ENCODE results near the gene MUC5B.
"Not testable (repeated sequence)": the region's sequence is repeated elsewhere in the genome, so short reads cannot be mapped to it uniquely, and the experiment has no call there.

Gene MUC5B

GRCh38 chr11:1266976-1267375 lies 44.1 kb downstream of the MUC5B start:
- not testable (repeated sequence) for DNase-seq (ENCODE audit: low read depth in 2 of 2)

- DNase-seq (ENCODE audit: low read depth in 2 of 2) = no peak
Observed at GRCh38 chr11:1267441-1268100, 44.7 kb downstream of the MUC5B start.

GRCh38 chr11:1269957-1270356 lies 47.1 kb downstream of the MUC5B start:
- no peak for DNase-seq (ENCODE audit: low read depth in 2 of 2)

- no peak for DNase-seq (ENCODE audit: low read depth in 2 of 2)
Observed at GRCh38 chr11:1270476-1270875, 47.6 kb downstream of the MUC5B start.

- DNase-seq (ENCODE audit: low read depth in 2 of 2) = no peak
Observed at GRCh38 chr11:1271002-1271401, 48.1 kb downstream of the MUC5B start.

- DNase-seq (ENCODE audit: low read depth in 2 of 2) = no peak
Observed at GRCh38 chr11:1271406-1271805, 48.5 kb downstream of the MUC5B start.

- DNase-seq (ENCODE audit: low read depth in 2 of 2) = no peak
Observed at GRCh38 chr11:1271927-1272326, 49.1 kb downstream of the MUC5B start.

- DNase-seq (ENCODE audit: low read depth in 2 of 2) = no peak
Observed at GRCh38 chr11:1272531-1272930, 49.7 kb downstream of the MUC5B start.

GRCh38 chr11:1274501-1274900 lies 51.6 kb downstream of the MUC5B start:
- DNase-seq (ENCODE audit: low read depth in 2 of 2) = no peak

GRCh38 chr11:1275021-1275420 lies 52.2 kb downstream of the MUC5B start:
- no peak for DNase-seq (ENCODE audit: low read depth in 2 of 2)

GRCh38 chr11:1276041-1276790 lies 53.4 kb downstream of the MUC5B start:
- no peak for DNase-seq (ENCODE audit: low read depth in 2 of 2)

- DNase-seq (ENCODE audit: low read depth in 2 of 2) = no peak
Observed at GRCh38 chr11:1276866-1277615, 54.2 kb downstream of the MUC5B start.

GRCh38 chr11:1277936-1278512 lies 55.2 kb downstream of the MUC5B start:
- DNase-seq (ENCODE audit: low read depth in 2 of 2) = no peak

- DNase-seq (ENCODE audit: low read depth in 2 of 2) = no peak
Observed at GRCh38 chr11:1278766-1279673, 56.2 kb downstream of the MUC5B start.

GRCh38 chr11:1279674-1280055 lies 56.8 kb downstream of the MUC5B start:
- no peak for DNase-seq (ENCODE audit: low read depth in 2 of 2)

- no peak for DNase-seq (ENCODE audit: low read depth in 2 of 2)
Observed at GRCh38 chr11:1280116-1281035, 57.5 kb downstream of the MUC5B start.

- DNase-seq (ENCODE audit: low read depth in 2 of 2) = no peak
Observed at GRCh38 chr11:1281326-1281973, 58.6 kb downstream of the MUC5B start.

GRCh38 chr11:1281974-1282365 lies 59.1 kb downstream of the MUC5B start:
- DNase-seq (ENCODE audit: low read depth in 2 of 2) = no peak

- no peak for DNase-seq (ENCODE audit: low read depth in 2 of 2)
Observed at GRCh38 chr11:1283091-1283511, 60.2 kb downstream of the MUC5B start.

- DNase-seq (ENCODE audit: low read depth in 2 of 2) = no peak
Observed at GRCh38 chr11:1283906-1284305, 61.0 kb downstream of the MUC5B start.
